HG03521 (cell line): ENCODE results near the gene CSNK2B.
A peak's percentile ranks its signal among the peaks of the same experiment; 100 is the strongest.
"Not testable (repeated sequence)": the region's sequence is repeated elsewhere in the genome, so short reads cannot be mapped to it uniquely, and the experiment has no call there.

ENCODE experiments used
- ATAC-seq: cut with Tn5 transposase; IDR thresholded peaks from one replicate; pipeline ENCODE4 v1.9.1; 2021; ENCODE audit warnings: mild to moderate bottlenecking, moderate library complexity; ENCODE audit not compliant: unreplicated experiment

CSNK2B gene

GRCh38 chr6:31687860-31688693 lies 22.2 kb downstream of the CSNK2B start:
- ATAC-seq = no peak

GRCh38 chr6:31689249-31690110 lies 23.6 kb downstream of the CSNK2B start:
- ATAC-seq = no peak

- ATAC-seq = no peak
These were observed 24.6 kb downstream of the CSNK2B start for GRCh38 chr6:31690231-31691077.

- ATAC-seq = no peak
These were observed 25.2 kb downstream of the CSNK2B start for GRCh38 chr6:31691078-31691463.

GRCh38 chr6:31691564-31692108 lies 25.8 kb downstream of the CSNK2B start:
- no peak for ATAC-seq

- no peak for ATAC-seq
These were observed 26.5 kb downstream of the CSNK2B start for GRCh38 chr6:31692353-31692752.

- no peak for ATAC-seq
These were observed 27.0 kb downstream of the CSNK2B start for GRCh38 chr6:31692886-31693285.

GRCh38 chr6:31693535-31693934 lies 27.7 kb downstream of the CSNK2B start:
- no peak for ATAC-seq

- no peak for ATAC-seq
These were observed 31.7 kb downstream of the CSNK2B start for GRCh38 chr6:31697555-31697954.

GRCh38 chr6:31700740-31701401 lies 35.0 kb downstream of the CSNK2B start:
- ATAC-seq = no peak

GRCh38 chr6:31701666-31702404 lies 36.0 kb downstream of the CSNK2B start:
- no peak for ATAC-seq

GRCh38 chr6:31702405-31702818 lies 36.5 kb downstream of the CSNK2B start:
- ATAC-seq = no peak

GRCh38 chr6:31702819-31703716 lies 37.2 kb downstream of the CSNK2B start, which contains the start of gene ABHD16A:
TSS of gene ABHD16A (minus strand) at chr6:31703324. CDS start at chr6:31703281, 43 bp downstream.
- peak; percentile 75 for ATAC-seq

- ATAC-seq = no peak
These were observed 40.1 kb downstream of the CSNK2B start for GRCh38 chr6:31705931-31706330.

- ATAC-seq = no peak
These were observed 40.7 kb downstream of the CSNK2B start, which contains the start of gene LY6G6F for GRCh38 chr6:31706599-31706998. TSS of gene LY6G6F (plus strand) at chr6:31706866. CDS start at chr6:31706907, 41 bp downstream.

GRCh38 chr6:31707701-31708100 lies 41.8 kb downstream of the CSNK2B start:
- no peak for ATAC-seq

- ATAC-seq = no peak
These were observed 42.3 kb downstream of the CSNK2B start for GRCh38 chr6:31708224-31708623.

- not testable (repeated sequence) for ATAC-seq
These were observed 43.3 kb downstream of the CSNK2B start for GRCh38 chr6:31709157-31709556.
